Stimulated activated CD8-positive, alpha-beta memory T cell treated with anti-CD3 and anti-CD28 coated beads, Interleukin-15, amount 100 ng/mL, for 4 hours (primary cell): ENCODE data around the gene ACOT8.
"Not testable (repeated sequence)": the region's sequence is repeated elsewhere in the genome, so short reads cannot be mapped to it uniquely, and the experiment has no call there.

Experiments used
- DNase-seq, 2 donors: peaks; one replicate each; pipeline ENCODE4 v3.0.0-alpha.2; 2020; ENCODE audit warnings: low read depth in 2 of 2

Gene ACOT8

GRCh38 chr20:45887346-45887715 is 30.1 kb upstream of the ACOT8 start, which contains the start of gene SPATA25:
TSS of gene SPATA25 (minus strand) at chr20:45887622. CDS start at chr20:45887590, 32 bp downstream.
- DNase-seq: no peak

GRCh38 chr20:45886590-45887345 is 29.6 kb upstream of the ACOT8 start:
- DNase-seq: no peak

GRCh38 chr20:45883100-45883469 is 25.9 kb upstream of the ACOT8 start:
- no peak for DNase-seq

GRCh38 chr20:45882469-45883099 is 25.4 kb upstream of the ACOT8 start:
- no peak for DNase-seq

GRCh38 chr20:45880988-45881788 is 24.0 kb upstream of the ACOT8 start, which contains the start of gene ZSWIM1:
TSS of gene ZSWIM1 (plus strand) at chr20:45881227. CDS start at chr20:45882593, 1,366 bp downstream.
- peak; percentile 89 to 98 for DNase-seq

- no peak for DNase-seq
Measured at GRCh38 chr20:45878076-45878761, 21.0 kb upstream of the ACOT8 start.

- DNase-seq: no peak
Measured at GRCh38 chr20:45874576-45874975, 17.4 kb upstream of the ACOT8 start.

GRCh38 chr20:45874104-45874481 is 16.9 kb upstream of the ACOT8 start:
- DNase-seq: not testable (repeated sequence)

GRCh38 chr20:45873409-45874103 is 16.4 kb upstream of the ACOT8 start:
- DNase-seq: no peak

GRCh38 chr20:45872626-45873025 is 15.4 kb upstream of the ACOT8 start:
- DNase-seq: no peak

GRCh38 chr20:45867819-45868176 is 10.6 kb upstream of the ACOT8 start:
- DNase-seq: no peak

- DNase-seq: no peak
Measured at GRCh38 chr20:45867136-45867818, 10.1 kb upstream of the ACOT8 start.

- no peak for DNase-seq
Measured at GRCh38 chr20:45866454-45866853, 9.3 kb upstream of the ACOT8 start.

GRCh38 chr20:45863543-45864470 is 6.6 kb upstream of the ACOT8 start:
- DNase-seq: no peak

GRCh38 chr20:45861221-45862075 is 4.3 kb upstream of the ACOT8 start:
- no peak for DNase-seq

GRCh38 chr20:45860560-45861220 is 3.5 kb upstream of the ACOT8 start:
- DNase-seq: no peak

GRCh38 chr20:45859916-45860315 is 2.7 kb upstream of the ACOT8 start:
- no peak for DNase-seq

GRCh38 chr20:45857882-45858216 is 657 bp upstream of the ACOT8 start:
- no peak for DNase-seq
